ENCODE measurements around the gene MRAS. TPM values are rescaled to one million over a fixed set of nuclear protein-coding genes. Genes with fewer than 3 reads are reported as not detected.

The MRAS gene
- total and polyA plus RNA-seq, 2 of the 8 experiments (the other 6 are each of a cell fraction or from before 2014, with no cell fraction given) = 10.6 to 16.2 TPM

- no peak for TF ChIP-seq TCF12 (IDR thresholded peaks at IDR 0.05; ENCODE audit: low read depth, low read length)
- no peak for TF ChIP-seq FOSL1 (IDR thresholded peaks at IDR 0.05; ENCODE audit: insufficient read depth, low read depth, low read length)
- TF ChIP-seq GTF2F1 (IDR thresholded peaks at IDR 0.05; ENCODE audit: borderline replicate concordance, low read depth, low read length) = no peak
- TF ChIP-seq SP1 (IDR thresholded peaks at IDR 0.05; ENCODE audit: low read depth, low read length) = no peak
- TF ChIP-seq ASH2L (IDR thresholded peaks at IDR 0.05; ENCODE audit: low read length) = no peak
- TF ChIP-seq SIX5 (IDR thresholded peaks at IDR 0.05; ENCODE audit: low read depth, low read length) = no peak
- TF ChIP-seq EGR1 (IDR thresholded peaks at IDR 0.05; ENCODE audit: borderline replicate concordance, low read depth, low read length) = no peak
- H3K36me3 ChIP-seq (ENCODE audit: control insufficient read depth in 2 of 4, insufficient read depth in 4 of 4, low read length in 3 of 4) = no peaks in the 10 kb centered on the region
- H3K23me2 ChIP-seq (ENCODE audit: low read depth, low read length) = no peaks in the 10 kb centered on the region
- no peak overlapping the region for H3K27ac ChIP-seq (ENCODE audit: low read depth, low read length)
- no peaks in the 10 kb centered on the region for H3K27me3 ChIP-seq (replicated peaks in 1 of 4; ENCODE audit: control insufficient read depth in 3 of 4, extremely low read depth in 1 of 4, insufficient read depth in 3 of 4, low read length in 3 of 4)
- POLR2A ChIA-PET (ENCODE audit: partially characterized antibody) = no interaction called here
- FAIRE-seq (no peak), DNase-seq (ENCODE audit: low read depth in 1 of 2, low spot score in 2 of 2) (no peak)
- H3K14ac ChIP-seq (ENCODE audit: insufficient read length) = no peak overlapping the region
- H3K4ac ChIP-seq (replicated peaks; ENCODE audit: insufficient read length, low read depth, low read length) = no peak overlapping the region
- no peak overlapping the region for H4K91ac ChIP-seq (replicated peaks; ENCODE audit: insufficient read length, low read length)
- H3K4me1 ChIP-seq (replicated peaks in 1 of 4; ENCODE audit: control insufficient read depth in 3 of 4, insufficient read depth in 4 of 4, low read length in 3 of 4) = peaks cover 0 to 7% (median 1%) of the 10 kb centered on the region in 4 experiments; a peak in 4 of 7 replicates
- H4K8ac ChIP-seq (ENCODE audit: extremely low read depth, insufficient read depth, low read length) = no peak overlapping the region
- H2AK5ac ChIP-seq (ENCODE audit: low read depth, low read length) = no peak overlapping the region
- H3K23ac ChIP-seq (ENCODE audit: insufficient read length) = no peak overlapping the region
- no peak overlapping the region for H2AFZ ChIP-seq (ENCODE audit: low read length)
- no peak overlapping the region for H2BK120ac ChIP-seq (replicated peaks; ENCODE audit: low read depth, low read length)
- no peak overlapping the region for H3K18ac ChIP-seq (ENCODE audit: extremely low read depth, low read length)
- H4K5ac ChIP-seq (ENCODE audit: insufficient read length, low read depth, low read length) = no peak overlapping the region
- CTCF ChIA-PET (ENCODE audit: partially characterized antibody) = interaction anchor here (0.6 to 1.7 kb wide), 6 partner anchors 14 to 85 kb away, joined by 3 to 4 read pairs (median 4); no protein-coding TSS in a partner anchor
- H3K4me3 ChIP-seq (ENCODE audit: extremely low read depth in 1 of 4, insufficient read depth in 2 of 4, low read depth in 3 of 4, low read length in 4 of 4) = no peak overlapping the region
- H2BK12ac ChIP-seq (ENCODE audit: low read depth, low read length) = no peak overlapping the region; the same call in 1 of the 2 replicates
- no peak overlapping the region for H2BK20ac ChIP-seq (ENCODE audit: low read length)
- no peak overlapping the region for H2BK15ac ChIP-seq (ENCODE audit: low read length)
- H3K4me2 ChIP-seq (ENCODE audit: insufficient read depth in 1 of 2, low read depth in 2 of 2, low read length in 2 of 2) = no peak overlapping the region
- no peak overlapping the region for H2BK5ac ChIP-seq (ENCODE audit: low read depth, low read length)
- 90% methylated on average over 14 of the region's 14 CpGs; no CpG with 5 or more reads in 1 of the 2 experiments for WGBS, 2 experiments (ENCODE audit: extremely low coverage in 1 of 2, insufficient coverage in 1 of 2, insufficient read length in 1 of 2, insufficient replicate concordance in 2 of 2, low coverage in 1 of 2, low lambda C conversion rate in 2 of 2, missing lambda C conversion rate in 1 of 2)
- no peaks in the 10 kb centered on the region for H3K9me3 ChIP-seq (ENCODE audit: insufficient read depth in 2 of 2, low read depth in 1 of 2, low read length in 1 of 2)
- peaks cover 3% of the 10 kb centered on the region; the same call in 1 of the 2 replicates for H3K79me1 ChIP-seq (ENCODE audit: low read depth, low read length)
- H3K79me2 ChIP-seq (ENCODE audit: control insufficient read depth in 1 of 2, insufficient read depth in 2 of 2, low read length in 2 of 2) = no peaks in the 10 kb centered on the region
- no peak overlapping the region for H3K56ac ChIP-seq (replicated peaks; ENCODE audit: insufficient read length, low read depth, low read length)
- no peaks in the 10 kb centered on the region for H4K20me1 ChIP-seq (replicated peaks in 1 of 2; ENCODE audit: control insufficient read depth in 1 of 2, insufficient read depth in 2 of 2, low read length in 2 of 2)
- H3K9ac ChIP-seq (replicated peaks in 1 of 4; ENCODE audit: extremely low read depth in 1 of 4, low read depth in 3 of 4, low read length in 3 of 4) = no peak overlapping the region
Measured at GRCh38 chr3:138443521-138444503, 95.4 kb downstream of the MRAS start.
